ENCODE results near the gene KLK15.
"Not testable (repeated sequence)": the region's sequence is repeated elsewhere in the genome, so short reads cannot be mapped to it uniquely, and the experiment has no call there.

KLK15 gene

GRCh38 chr19:50796634-50797428 is 36.5 kb downstream of the KLK15 start:
- no peak for DNase-seq (ENCODE audit: low read depth, low spot score)

- no peak for DNase-seq (ENCODE audit: low read depth, low spot score)
These were observed 37.2 kb downstream of the KLK15 start for GRCh38 chr19:50796128-50796633.

GRCh38 chr19:50795664-50796073 is 37.7 kb downstream of the KLK15 start:
- no peak for DNase-seq (ENCODE audit: low read depth, low spot score)

GRCh38 chr19:50794876-50795663 is 38.3 kb downstream of the KLK15 start:
- no peak for DNase-seq (ENCODE audit: low read depth, low spot score)

- no peak for DNase-seq (ENCODE audit: low read depth, low spot score)
These were observed 39.1 kb downstream of the KLK15 start for GRCh38 chr19:50794074-50794875.

- DNase-seq (ENCODE audit: low read depth, low spot score) = no peak
These were observed 39.8 kb downstream of the KLK15 start for GRCh38 chr19:50793558-50794065.

- DNase-seq (ENCODE audit: low read depth, low spot score) = no peak
These were observed 40.8 kb downstream of the KLK15 start for GRCh38 chr19:50792272-50793250.

GRCh38 chr19:50791594-50792271 is 41.6 kb downstream of the KLK15 start:
- no peak for DNase-seq (ENCODE audit: low read depth, low spot score)

- DNase-seq (ENCODE audit: low read depth, low spot score) = no peak
These were observed 42.4 kb downstream of the KLK15 start for GRCh38 chr19:50790922-50791467.

GRCh38 chr19:50790396-50790795 is 43.0 kb downstream of the KLK15 start, which contains the start of gene ACP4:
ACP4 (plus strand) TSS chr19:50790415; CDS start chr19:50790415, 0 bp downstream.
- DNase-seq (ENCODE audit: low read depth, low spot score) = no peak

- no peak for DNase-seq (ENCODE audit: low read depth, low spot score)
These were observed 48.0 kb downstream of the KLK15 start for GRCh38 chr19:50785329-50785728.

- DNase-seq (ENCODE audit: low read depth, low spot score) = no peak
These were observed 48.7 kb downstream of the KLK15 start for GRCh38 chr19:50784710-50785109.

- DNase-seq (ENCODE audit: low read depth, low spot score) = not testable (repeated sequence)
These were observed 49.6 kb downstream of the KLK15 start for GRCh38 chr19:50783848-50784152.

GRCh38 chr19:50780753-50781435 is 52.5 kb downstream of the KLK15 start:
- peak; percentile 46 for DNase-seq (ENCODE audit: low read depth, low spot score)

- DNase-seq (ENCODE audit: low read depth, low spot score) = no peak
These were observed 53.6 kb downstream of the KLK15 start for GRCh38 chr19:50779504-50780457.

GRCh38 chr19:50778906-50779430 is 54.4 kb downstream of the KLK15 start:
- no peak for DNase-seq (ENCODE audit: low read depth, low spot score)

GRCh38 chr19:50777830-50778303 is 55.5 kb downstream of the KLK15 start:
- peak; percentile 71 for DNase-seq (ENCODE audit: low read depth, low spot score)

Data from astrocyte of the hippocampus (primary cell).